Hematopoietic multipotent progenitor cell treated with erythropoietin and hydrocortisone succinate and interleukin-3 and kit ligand, for 15 days (in vitro differentiated cells): ENCODE data around the gene FRMD5.
"Not testable (repeated sequence)": the region's sequence is repeated elsewhere in the genome, so short reads cannot be mapped to it uniquely, and the experiment has no call there.

ENCODE experiments used
- DNase-seq: peaks from one replicate; pipeline ENCODE4 v3.0.0-alpha.2; 2015; ENCODE audit warnings: low spot score

Gene FRMD5

DNA sequence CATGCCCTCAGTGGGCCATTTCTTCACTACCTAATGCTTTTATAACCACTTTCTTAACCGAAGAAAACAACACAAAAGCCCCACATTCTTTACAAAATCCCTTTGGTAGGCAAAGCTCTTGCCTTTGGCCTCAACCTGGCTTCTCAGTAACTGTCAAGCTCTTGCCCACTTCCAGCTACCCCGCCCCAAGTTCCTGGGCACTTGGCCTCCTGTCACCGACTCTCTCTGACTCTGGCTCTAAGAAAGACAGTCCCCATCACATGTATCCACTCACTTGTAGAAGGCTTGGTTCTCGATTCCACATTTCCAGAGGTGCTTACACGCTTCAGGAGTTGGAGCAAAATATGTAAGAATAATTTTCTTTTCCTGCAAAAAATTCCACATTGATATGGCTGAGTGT is 307.2 kb downstream of the FRMD5 start:
- DNase-seq: no peak

GRCh38 chr15:43886558-43886957 is 308.5 kb downstream of the FRMD5 start:
- no peak for DNase-seq

DNA sequence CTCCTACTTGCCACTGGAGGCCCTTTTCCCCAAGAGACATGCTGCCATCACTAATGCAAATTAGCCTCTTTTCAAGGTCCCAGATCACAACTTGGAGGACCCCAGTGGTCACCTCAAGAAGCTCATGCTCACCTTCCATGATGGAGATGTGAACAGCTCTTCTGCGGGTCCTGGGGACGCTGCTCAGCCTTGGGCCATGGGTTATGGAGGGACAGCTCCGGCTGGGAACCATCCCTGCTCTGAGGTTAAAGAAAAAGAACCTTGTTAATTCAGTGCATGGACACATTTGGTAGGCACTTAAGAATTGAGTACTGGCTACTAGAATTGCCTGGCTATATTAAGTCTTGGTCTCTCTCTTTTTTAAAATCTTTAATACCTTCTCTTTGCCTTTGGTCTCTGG is 311.5 kb downstream of the FRMD5 start:
- DNase-seq: no peak

GRCh38 chr15:43881944-43882343 is 313.1 kb downstream of the FRMD5 start:
- no peak for DNase-seq

- DNase-seq: no peak
These were observed 313.8 kb downstream of the FRMD5 start for GRCh38 chr15:43881245-43881644.

DNA sequence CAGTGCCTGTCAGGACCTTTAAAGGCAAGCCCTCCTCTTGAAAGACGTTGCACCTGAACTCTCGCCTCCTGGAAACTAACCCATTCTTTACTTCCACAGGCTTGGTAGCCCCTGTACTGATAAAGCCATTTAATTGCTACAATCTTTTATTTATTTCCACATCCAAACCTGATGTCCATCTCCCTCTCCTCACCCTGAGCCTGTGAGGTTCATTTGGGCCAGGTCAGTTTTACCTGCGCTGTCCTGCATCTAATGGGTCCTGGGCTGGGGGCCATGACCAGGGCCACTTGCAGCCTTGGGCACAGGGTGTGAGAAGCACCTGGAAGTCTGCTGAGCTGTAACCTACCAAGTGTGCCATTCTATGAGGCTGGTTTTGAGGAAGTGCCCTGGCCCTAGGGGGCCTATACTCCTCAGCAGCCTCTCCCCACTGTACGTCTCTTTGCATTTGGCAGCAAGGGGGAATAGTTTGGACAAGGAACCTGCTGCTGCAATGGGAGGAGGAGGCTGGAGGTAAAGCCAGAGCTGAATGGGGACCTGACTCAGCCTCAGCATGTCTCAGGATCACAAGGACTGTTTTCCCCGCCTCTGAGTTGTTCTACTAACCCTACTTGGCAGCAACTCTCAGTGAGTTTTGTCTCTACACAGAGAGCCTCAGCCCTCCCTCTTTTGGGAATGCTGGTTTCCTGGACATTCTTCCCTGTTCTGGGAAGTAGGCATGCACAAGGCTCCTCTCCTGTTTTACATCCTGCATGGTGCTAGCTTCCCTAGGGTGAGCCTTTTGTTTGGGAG is 314.5 kb downstream of the FRMD5 start:
- no peak for DNase-seq

- DNase-seq: no peak
These were observed 315.4 kb downstream of the FRMD5 start for GRCh38 chr15:43879386-43880355.

- no peak for DNase-seq
These were observed 316.6 kb downstream of the FRMD5 start for GRCh38 chr15:43878446-43878845.

GRCh38 chr15:43877371-43877770 is 317.7 kb downstream of the FRMD5 start:
- DNase-seq: no peak

- no peak for DNase-seq
These were observed 318.2 kb downstream of the FRMD5 start for GRCh38 chr15:43876872-43877271.

GRCh38 chr15:43873651-43874050 is 321.4 kb downstream of the FRMD5 start:
- DNase-seq: no peak

GRCh38 chr15:43872416-43873020 is 322.6 kb downstream of the FRMD5 start:
- peak; percentile 23 for DNase-seq

GRCh38 chr15:43871835-43872234 is 323.2 kb downstream of the FRMD5 start:
- DNase-seq: no peak

- no peak for DNase-seq
These were observed 326.7 kb downstream of the FRMD5 start for GRCh38 chr15:43868406-43868805.

DNA sequence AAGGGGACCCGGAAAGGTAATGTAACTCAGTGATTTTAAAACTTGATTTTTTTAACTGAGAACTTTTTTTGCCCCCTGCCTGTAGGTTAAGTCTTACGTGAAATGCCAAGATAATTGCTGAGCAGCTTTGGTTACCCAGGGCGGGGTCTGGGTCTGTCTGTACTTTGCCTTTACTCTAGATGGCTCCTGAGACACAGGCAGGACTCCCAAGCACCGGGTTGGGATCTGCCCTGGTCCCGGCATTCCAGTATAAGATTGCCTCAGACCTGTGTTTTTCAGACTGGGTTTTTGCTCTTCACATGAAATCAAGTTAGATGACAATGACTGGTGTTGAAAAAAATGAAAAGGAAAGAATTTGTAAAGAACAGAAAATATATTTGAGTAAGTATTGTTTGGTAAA is 328.0 kb downstream of the FRMD5 start:
- DNase-seq: no peak

DNA sequence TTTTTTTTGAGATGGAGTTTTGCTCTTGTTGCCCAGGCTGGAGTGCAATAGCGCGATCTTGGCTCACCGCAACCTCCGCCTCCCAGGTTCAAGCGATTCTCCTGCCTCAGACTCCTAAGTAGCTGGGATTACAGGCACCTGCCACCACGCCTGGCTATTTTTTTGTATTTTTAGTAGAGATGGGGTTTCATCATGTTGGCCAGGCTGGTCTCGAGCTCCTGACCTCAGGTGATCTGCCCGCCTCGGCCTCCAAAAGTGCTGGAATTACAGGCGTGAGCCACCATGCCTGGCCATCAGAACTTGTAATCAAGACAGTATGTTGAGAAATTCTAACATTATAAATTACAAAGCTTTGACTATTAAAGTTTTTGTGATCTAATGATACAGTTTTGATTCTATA is 328.4 kb downstream of the FRMD5 start:
- DNase-seq: not testable (repeated sequence)

GRCh38 chr15:43859546-43859945 is 335.5 kb downstream of the FRMD5 start:
- DNase-seq: no peak

DNA sequence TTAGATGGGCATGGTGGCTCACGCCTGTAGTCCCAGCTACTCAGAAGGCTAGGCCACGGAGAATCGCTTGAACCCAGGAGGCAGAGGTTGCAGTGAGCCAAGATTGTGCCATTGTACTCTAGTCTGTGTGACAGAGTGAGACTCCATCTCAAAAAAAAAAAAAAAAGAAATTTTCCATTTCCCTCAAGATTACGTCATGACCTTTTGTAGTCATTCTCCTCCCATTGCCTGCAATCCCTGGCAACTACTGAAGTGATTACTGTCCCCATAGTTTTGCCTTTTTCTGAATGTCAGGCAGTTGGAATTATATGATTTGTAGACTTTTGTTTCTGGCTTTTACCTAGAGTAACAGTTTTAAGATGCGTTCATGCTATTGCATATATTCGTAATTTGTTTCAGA is 340.3 kb downstream of the FRMD5 start:
- DNase-seq: no peak

DNA sequence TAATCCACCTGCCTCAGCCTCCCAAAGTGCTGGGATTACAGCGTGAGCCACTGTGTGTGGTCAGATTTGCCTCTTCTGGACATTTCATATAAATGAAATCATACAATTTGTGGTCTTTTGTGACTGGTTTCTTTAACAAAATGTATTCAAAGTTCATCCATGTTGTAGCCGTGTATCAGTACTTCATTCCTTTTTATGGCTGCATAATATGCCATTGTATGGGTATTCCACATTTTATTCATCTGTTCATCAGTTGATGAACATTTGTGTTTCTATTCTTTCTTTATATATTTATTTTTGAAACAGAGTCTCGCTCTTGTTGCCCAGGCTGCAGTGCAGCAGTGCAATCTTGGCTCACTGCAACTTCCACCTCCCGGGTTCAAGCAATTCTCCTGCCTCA is 342.5 kb downstream of the FRMD5 start:
- DNase-seq: no peak

GRCh38 chr15:43851251-43851650 is 343.8 kb downstream of the FRMD5 start:
- no peak for DNase-seq

DNA sequence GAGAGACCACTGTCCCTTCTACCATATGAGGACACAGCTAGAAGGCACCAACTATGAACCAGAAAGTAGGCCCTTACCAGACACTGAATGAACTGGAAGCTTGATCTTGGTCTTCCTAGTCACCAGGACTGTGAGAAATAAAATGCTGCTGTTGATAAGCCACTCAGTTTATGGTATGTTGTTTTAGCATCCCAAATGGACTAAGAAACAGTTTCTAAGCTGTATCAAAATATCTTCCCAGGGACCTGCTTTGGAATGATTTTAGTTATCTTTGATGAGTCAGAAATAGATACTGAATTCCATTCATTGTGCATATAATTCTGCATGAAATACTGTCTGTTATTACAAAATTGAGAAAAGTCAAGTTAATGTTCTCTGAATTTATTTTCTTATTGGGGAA is 349.6 kb downstream of the FRMD5 start:
- DNase-seq: no peak

GRCh38 chr15:43832485-43832884 is 362.6 kb downstream of the FRMD5 start:
- DNase-seq: not testable (repeated sequence)
